Measurements from ENCODE around the gene SYNPO2.

SYNPO2 gene

DNA sequence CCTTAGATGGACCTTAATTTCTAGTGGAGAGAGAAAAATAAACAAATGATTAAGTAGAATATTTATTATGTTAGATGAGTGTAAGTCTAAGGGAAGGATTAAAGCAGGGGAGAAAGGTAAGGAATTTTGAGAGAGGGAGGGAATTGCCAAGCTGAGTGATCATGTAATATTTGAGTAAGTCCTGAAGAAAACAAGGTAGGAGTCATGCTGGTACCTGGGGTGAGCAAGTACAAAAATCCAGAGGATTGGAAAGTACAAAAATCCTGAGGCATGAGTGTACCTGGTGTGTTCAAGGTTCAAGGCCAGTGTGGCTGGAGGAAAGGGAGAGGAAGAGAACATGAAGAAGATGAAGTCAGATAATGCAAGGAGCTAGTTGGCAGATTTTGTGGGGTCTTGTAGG, 159.8 kb downstream of the SYNPO2 start:
- TF ChIP-seq POLR2AphosphoS5 (IDR thresholded peaks at IDR 0.05; ENCODE audit: low read depth, low read length), result no peak
- no peak for TF ChIP-seq FOXP2 (optimal IDR thresholded peaks at IDR 0.05; ENCODE audit: borderline replicate concordance, extremely low read depth, extremely low read length, insufficient read depth)
- no peak for TF ChIP-seq SIN3A (IDR thresholded peaks at IDR 0.05; ENCODE audit: borderline replicate concordance, insufficient read depth, low read length)
- TF ChIP-seq, protein P1, sequence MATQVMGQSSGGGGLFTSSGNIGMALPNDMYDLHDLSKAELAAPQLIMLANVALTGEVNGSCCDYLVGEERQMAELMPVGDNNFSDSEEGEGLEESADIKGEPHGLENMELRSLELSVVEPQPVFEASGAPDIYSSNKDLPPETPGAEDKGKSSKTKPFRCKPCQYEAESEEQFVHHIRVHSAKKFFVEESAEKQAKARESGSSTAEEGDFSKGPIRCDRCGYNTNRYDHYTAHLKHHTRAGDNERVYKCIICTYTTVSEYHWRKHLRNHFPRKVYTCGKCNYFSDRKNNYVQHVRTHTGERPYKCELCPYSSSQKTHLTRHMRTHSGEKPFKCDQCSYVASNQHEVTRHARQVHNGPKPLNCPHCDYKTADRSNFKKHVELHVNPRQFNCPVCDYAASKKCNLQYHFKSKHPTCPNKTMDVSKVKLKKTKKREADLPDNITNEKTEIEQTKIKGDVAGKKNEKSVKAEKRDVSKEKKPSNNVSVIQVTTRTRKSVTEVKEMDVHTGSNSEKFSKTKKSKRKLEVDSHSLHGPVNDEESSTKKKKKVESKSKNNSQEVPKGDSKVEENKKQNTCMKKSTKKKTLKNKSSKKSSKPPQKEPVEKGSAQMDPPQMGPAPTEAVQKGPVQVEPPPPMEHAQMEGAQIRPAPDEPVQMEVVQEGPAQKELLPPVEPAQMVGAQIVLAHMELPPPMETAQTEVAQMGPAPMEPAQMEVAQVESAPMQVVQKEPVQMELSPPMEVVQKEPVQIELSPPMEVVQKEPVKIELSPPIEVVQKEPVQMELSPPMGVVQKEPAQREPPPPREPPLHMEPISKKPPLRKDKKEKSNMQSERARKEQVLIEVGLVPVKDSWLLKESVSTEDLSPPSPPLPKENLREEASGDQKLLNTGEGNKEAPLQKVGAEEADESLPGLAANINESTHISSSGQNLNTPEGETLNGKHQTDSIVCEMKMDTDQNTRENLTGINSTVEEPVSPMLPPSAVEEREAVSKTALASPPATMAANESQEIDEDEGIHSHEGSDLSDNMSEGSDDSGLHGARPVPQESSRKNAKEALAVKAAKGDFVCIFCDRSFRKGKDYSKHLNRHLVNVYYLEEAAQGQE (IDR thresholded peaks at IDR 0.05; ENCODE audit: insufficient read depth in 1 of 2, low read depth in 2 of 2, low read length in 2 of 2), result no peak
- TF ChIP-seq TAF1 (IDR thresholded peaks at IDR 0.05; ENCODE audit: borderline replicate concordance, insufficient read depth, low read length), result no peak

DNA sequence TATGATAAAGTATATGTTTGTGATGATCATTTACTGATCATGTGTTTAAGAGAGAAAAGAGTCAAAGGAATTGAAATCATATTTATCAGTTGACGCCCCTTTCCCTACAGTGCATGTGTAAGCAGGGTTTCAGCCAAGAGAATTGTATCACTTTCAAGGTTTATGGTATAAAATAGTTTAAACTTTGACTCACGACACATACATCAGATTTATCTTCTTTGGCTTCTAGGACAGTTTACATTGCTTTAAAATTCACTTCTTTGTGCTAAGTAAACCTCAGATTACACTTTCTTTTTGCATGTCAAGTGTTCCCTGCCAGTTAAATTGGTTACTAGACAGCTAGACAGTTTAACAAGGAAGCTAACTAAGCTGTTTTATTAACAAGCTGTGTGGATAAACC, 160.7 kb downstream of the SYNPO2 start:
- TF ChIP-seq, protein P1 (IDR thresholded peaks at IDR 0.05; ENCODE audit: insufficient read depth in 1 of 2, low read depth in 2 of 2, low read length in 2 of 2), result no peak
- no peak for TF ChIP-seq TAF1 (IDR thresholded peaks at IDR 0.05; ENCODE audit: borderline replicate concordance, insufficient read depth, low read length)
- no peak for TF ChIP-seq FOXP2 (optimal IDR thresholded peaks at IDR 0.05; ENCODE audit: borderline replicate concordance, extremely low read depth, extremely low read length, insufficient read depth)
- no peak for TF ChIP-seq POLR2AphosphoS5 (IDR thresholded peaks at IDR 0.05; ENCODE audit: low read depth, low read length)
- TF ChIP-seq SIN3A (IDR thresholded peaks at IDR 0.05; ENCODE audit: borderline replicate concordance, insufficient read depth, low read length), result no peak

DNA sequence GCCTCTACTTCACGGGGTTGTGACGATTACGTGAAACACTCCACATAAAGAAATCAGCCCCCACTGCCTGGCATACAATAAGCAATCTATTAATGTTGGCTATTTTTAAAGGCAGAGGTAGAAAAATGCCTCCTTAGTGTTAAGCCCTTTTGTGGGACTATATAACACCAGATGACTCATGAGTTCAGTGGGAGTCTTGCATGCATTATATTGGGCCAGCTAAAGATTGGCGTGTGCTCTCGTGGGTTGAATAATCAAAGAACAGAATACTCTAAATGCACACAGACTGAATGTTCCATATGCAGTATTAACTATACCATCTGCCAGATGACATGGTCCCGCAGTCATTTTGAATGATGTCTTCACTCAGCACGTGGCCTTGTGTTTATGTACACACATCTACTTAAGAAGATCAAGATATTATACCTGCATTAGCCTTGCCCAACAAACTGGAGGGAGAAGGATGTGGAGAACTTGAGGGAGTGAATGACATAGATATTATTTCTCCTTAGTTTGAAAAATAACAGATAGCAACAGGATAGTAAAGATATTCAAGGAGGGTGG, 162.0 kb downstream of the SYNPO2 start:
- TF ChIP-seq TAF1 (IDR thresholded peaks at IDR 0.05; ENCODE audit: borderline replicate concordance, insufficient read depth, low read length) (no peak), SIN3A (IDR thresholded peaks at IDR 0.05; ENCODE audit: borderline replicate concordance, insufficient read depth, low read length) (no peak), FOXP2 (optimal IDR thresholded peaks at IDR 0.05; ENCODE audit: borderline replicate concordance, extremely low read depth, extremely low read length, insufficient read depth) (no peak), POLR2AphosphoS5 (IDR thresholded peaks at IDR 0.05; ENCODE audit: low read depth, low read length) (no peak)
- TF ChIP-seq, protein P1 (IDR thresholded peaks at IDR 0.05; ENCODE audit: insufficient read depth in 1 of 2, low read depth in 2 of 2, low read length in 2 of 2), result no peak

DNA sequence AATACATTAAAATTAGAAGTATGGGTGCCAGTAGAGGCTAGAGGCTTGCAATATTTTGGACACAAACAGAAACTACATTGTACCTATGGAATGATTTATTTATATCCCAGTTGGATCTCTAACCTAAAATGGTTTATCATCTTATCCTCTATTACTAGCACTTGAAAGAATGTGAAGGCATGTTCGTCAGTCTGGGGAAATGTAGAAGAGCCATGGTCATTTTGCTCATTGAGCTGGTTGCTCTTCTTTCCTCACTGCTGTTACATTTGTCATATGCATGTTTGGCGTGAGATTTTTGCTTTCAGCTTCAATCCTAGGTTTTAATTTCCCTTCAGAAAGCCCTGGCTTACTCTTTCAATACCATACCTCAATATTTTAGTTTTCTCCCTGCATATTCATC, 164.6 kb downstream of the SYNPO2 start:
- no peak for TF ChIP-seq FOXP2 (optimal IDR thresholded peaks at IDR 0.05; ENCODE audit: borderline replicate concordance, extremely low read depth, extremely low read length, insufficient read depth)
- no peak for TF ChIP-seq POLR2AphosphoS5 (IDR thresholded peaks at IDR 0.05; ENCODE audit: low read depth, low read length)
- no peak for TF ChIP-seq TAF1 (IDR thresholded peaks at IDR 0.05; ENCODE audit: borderline replicate concordance, insufficient read depth, low read length)
- TF ChIP-seq, protein P1 (IDR thresholded peaks at IDR 0.05; ENCODE audit: insufficient read depth in 1 of 2, low read depth in 2 of 2, low read length in 2 of 2), result no peak
- no peak for TF ChIP-seq SIN3A (IDR thresholded peaks at IDR 0.05; ENCODE audit: borderline replicate concordance, insufficient read depth, low read length)
